ENCODE results near the gene FOXP1. TPM values are rescaled to one million over a fixed set of nuclear protein-coding genes. Genes with fewer than 3 reads are reported as not detected.

Gene FOXP1
- total RNA-seq, 1 donor from 2014 or later, result 31.1 TPM

GRCh38 chr3:71454512-71455403 is 128.8 kb downstream of the FOXP1 start:
- Mint-ChIP-seq H3K36me3 (ENCODE audit: unreplicated experiment) (no peaks in the 10 kb centered on the region), H3K9me3 (ENCODE audit: unreplicated experiment) (no peaks in the 10 kb centered on the region), H3K4me3 (ENCODE audit: unreplicated experiment) (no peak overlapping the region), H3K27ac (ENCODE audit: unreplicated experiment) (no peak overlapping the region), H3K27me3 (ENCODE audit: unreplicated experiment) (no peaks in the 10 kb centered on the region), H3K4me1 (ENCODE audit: low read depth, unreplicated experiment) (peaks cover 16% of the 10 kb centered on the region)
- no peak for DNase-seq
- TF ChIP-seq, protein P1, sequence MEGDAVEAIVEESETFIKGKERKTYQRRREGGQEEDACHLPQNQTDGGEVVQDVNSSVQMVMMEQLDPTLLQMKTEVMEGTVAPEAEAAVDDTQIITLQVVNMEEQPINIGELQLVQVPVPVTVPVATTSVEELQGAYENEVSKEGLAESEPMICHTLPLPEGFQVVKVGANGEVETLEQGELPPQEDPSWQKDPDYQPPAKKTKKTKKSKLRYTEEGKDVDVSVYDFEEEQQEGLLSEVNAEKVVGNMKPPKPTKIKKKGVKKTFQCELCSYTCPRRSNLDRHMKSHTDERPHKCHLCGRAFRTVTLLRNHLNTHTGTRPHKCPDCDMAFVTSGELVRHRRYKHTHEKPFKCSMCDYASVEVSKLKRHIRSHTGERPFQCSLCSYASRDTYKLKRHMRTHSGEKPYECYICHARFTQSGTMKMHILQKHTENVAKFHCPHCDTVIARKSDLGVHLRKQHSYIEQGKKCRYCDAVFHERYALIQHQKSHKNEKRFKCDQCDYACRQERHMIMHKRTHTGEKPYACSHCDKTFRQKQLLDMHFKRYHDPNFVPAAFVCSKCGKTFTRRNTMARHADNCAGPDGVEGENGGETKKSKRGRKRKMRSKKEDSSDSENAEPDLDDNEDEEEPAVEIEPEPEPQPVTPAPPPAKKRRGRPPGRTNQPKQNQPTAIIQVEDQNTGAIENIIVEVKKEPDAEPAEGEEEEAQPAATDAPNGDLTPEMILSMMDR (IDR thresholded peaks at IDR 0.05; ENCODE audit: partially characterized antibody, unreplicated experiment), result no peak

- no peaks in the 10 kb centered on the region for H3K36me3 Mint-ChIP-seq (ENCODE audit: unreplicated experiment)
- no peak overlapping the region for H3K4me3 Mint-ChIP-seq (ENCODE audit: unreplicated experiment)
- TF ChIP-seq, protein P1 (IDR thresholded peaks at IDR 0.05; ENCODE audit: partially characterized antibody, unreplicated experiment), result no peak
- H3K9me3 Mint-ChIP-seq (ENCODE audit: unreplicated experiment), result no peaks in the 10 kb centered on the region
- H3K4me1 Mint-ChIP-seq (ENCODE audit: low read depth, unreplicated experiment), result peaks cover 10% of the 10 kb centered on the region
- no peak for DNase-seq
- no peaks in the 10 kb centered on the region for H3K27me3 Mint-ChIP-seq (ENCODE audit: unreplicated experiment)
- no peak overlapping the region for H3K27ac Mint-ChIP-seq (ENCODE audit: unreplicated experiment)
Observed at GRCh38 chr3:71453822-71454511, 129.6 kb downstream of the FOXP1 start.

DNA sequence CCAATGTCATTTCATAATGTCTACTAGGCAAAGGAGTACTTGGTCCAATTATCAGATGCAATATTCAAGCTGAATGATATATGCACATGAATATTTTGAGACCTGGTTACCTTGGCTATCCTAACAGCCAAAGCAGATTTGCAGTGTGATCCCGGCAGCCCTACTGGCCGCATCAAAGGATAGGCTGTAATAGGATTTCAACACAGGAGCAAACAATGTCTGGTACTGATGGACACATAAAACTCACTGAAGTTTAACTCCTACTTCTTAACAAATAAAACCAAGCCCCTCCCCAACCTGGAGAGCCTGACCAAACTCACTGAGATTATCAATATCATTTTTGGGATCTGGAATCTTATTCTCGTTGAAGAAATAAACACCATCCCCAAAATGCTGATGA is 130.2 kb downstream of the FOXP1 start:
- no peaks in the 10 kb centered on the region for H3K36me3 Mint-ChIP-seq (ENCODE audit: unreplicated experiment)
- no peaks in the 10 kb centered on the region for H3K9me3 Mint-ChIP-seq (ENCODE audit: unreplicated experiment)
- H3K4me1 Mint-ChIP-seq (ENCODE audit: low read depth, unreplicated experiment), result peaks cover 8% of the 10 kb centered on the region
- no peak overlapping the region for H3K27ac Mint-ChIP-seq (ENCODE audit: unreplicated experiment)
- TF ChIP-seq, protein P1 (IDR thresholded peaks at IDR 0.05; ENCODE audit: partially characterized antibody, unreplicated experiment), result no peak
- H3K4me3 Mint-ChIP-seq (ENCODE audit: unreplicated experiment), result no peak overlapping the region
- DNase-seq, result no peak
- no peaks in the 10 kb centered on the region for H3K27me3 Mint-ChIP-seq (ENCODE audit: unreplicated experiment)

- no peak overlapping the region for H3K4me3 Mint-ChIP-seq (ENCODE audit: unreplicated experiment)
- no peak overlapping the region for H3K27ac Mint-ChIP-seq (ENCODE audit: unreplicated experiment)
- no peaks in the 10 kb centered on the region for H3K36me3 Mint-ChIP-seq (ENCODE audit: unreplicated experiment)
- H3K4me1 Mint-ChIP-seq (ENCODE audit: low read depth, unreplicated experiment), result peaks cover 6% of the 10 kb centered on the region
- H3K27me3 Mint-ChIP-seq (ENCODE audit: unreplicated experiment), result no peaks in the 10 kb centered on the region
- no peaks in the 10 kb centered on the region for H3K9me3 Mint-ChIP-seq (ENCODE audit: unreplicated experiment)
- TF ChIP-seq, protein P1 (IDR thresholded peaks at IDR 0.05; ENCODE audit: partially characterized antibody, unreplicated experiment), result no peak
- DNase-seq, result no peak
Observed at GRCh38 chr3:71451812-71452211, 131.7 kb downstream of the FOXP1 start.

DNA sequence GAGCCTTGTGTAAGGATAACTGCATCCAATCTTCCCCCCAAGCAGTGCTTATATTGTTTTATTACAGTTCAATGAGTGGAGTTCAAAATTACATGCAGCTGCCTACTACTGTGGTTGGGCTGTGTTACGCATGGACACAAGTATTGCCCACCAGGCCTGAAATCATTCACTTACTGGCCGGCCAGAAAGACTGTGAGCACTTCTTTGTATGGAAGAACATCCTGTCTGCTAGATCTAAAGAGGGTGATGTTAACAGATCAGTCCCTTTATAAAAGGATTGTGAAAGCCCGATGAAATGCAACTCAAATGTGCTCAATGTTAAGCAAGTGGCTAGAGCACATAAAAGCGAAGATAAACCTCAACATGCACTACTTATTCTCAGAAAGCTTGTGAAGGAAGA is 132.5 kb downstream of the FOXP1 start:
- Mint-ChIP-seq H3K4me1 (ENCODE audit: low read depth, unreplicated experiment) (peaks cover 6% of the 10 kb centered on the region), H3K4me3 (ENCODE audit: unreplicated experiment) (no peak overlapping the region), H3K27me3 (ENCODE audit: unreplicated experiment) (peaks cover 2% of the 10 kb centered on the region), H3K9me3 (ENCODE audit: unreplicated experiment) (no peaks in the 10 kb centered on the region), H3K27ac (ENCODE audit: unreplicated experiment) (no peak overlapping the region), H3K36me3 (ENCODE audit: unreplicated experiment) (no peaks in the 10 kb centered on the region)
- TF ChIP-seq, protein P1 (IDR thresholded peaks at IDR 0.05; ENCODE audit: partially characterized antibody, unreplicated experiment), result no peak
- no peak for DNase-seq

All from glutamatergic neuron (in vitro differentiated cells).